Chondrocyte (in vitro differentiated cells): ENCODE results near the gene SPOCK3. TPM values are rescaled to one million over a fixed set of nuclear protein-coding genes. Genes with fewer than 3 reads are reported as not detected.

ENCODE experiments used
- DNase-seq: peaks from one replicate; pipeline ENCODE4 v3.0.0; 2021; ENCODE audit warnings: mixed read lengths, low spot score
- H3K27ac Mint-ChIP-seq: one replicate; pipeline ENCODE4 v1.8.0; 2021; ENCODE audit warnings: mild to moderate bottlenecking, moderate library complexity, mixed read lengths; ENCODE audit not compliant: unreplicated experiment
- H3K27me3 Mint-ChIP-seq: 2 replicates; pipeline ENCODE4 v1.8.0; 2021; ENCODE audit warnings: low read depth, mixed read lengths
- H3K36me3 Mint-ChIP-seq: 2 replicates; pipeline ENCODE4 v1.8.0; 2021; ENCODE audit warnings: low read depth, mixed read lengths
- H3K4me1 Mint-ChIP-seq: 2 replicates; pipeline ENCODE4 v1.8.0; 2021; ENCODE audit warnings: low read depth, mild to moderate bottlenecking, mixed read lengths
- H3K4me3 Mint-ChIP-seq: one replicate; pipeline ENCODE4 v1.8.0; 2021; ENCODE audit warnings: mild to moderate bottlenecking, moderate library complexity, mixed read lengths; ENCODE audit not compliant: unreplicated experiment
- H3K9me3 Mint-ChIP-seq: 2 replicates; pipeline ENCODE4 v1.8.0; 2021; ENCODE audit warnings: low read depth, mixed read lengths
- total RNA-seq: library from RNA; stranded (reverse); gene quantifications from 3 replicates; pipeline ENCODE4 v1.2.1, GENCODE V29; 2021
- TF ChIP-seq, protein P1 (sequence below): fragments of 200-600 bp; sonication (generic); IDR thresholded peaks from 2 replicates; pipeline ENCODE4 v1.5.0; 2021; ENCODE audit warnings: antibody characterized with exemption, mild to moderate bottlenecking, moderate library complexity

Gene SPOCK3
- total RNA-seq, 1 donor from 2014 or later, result not detected

DNA sequence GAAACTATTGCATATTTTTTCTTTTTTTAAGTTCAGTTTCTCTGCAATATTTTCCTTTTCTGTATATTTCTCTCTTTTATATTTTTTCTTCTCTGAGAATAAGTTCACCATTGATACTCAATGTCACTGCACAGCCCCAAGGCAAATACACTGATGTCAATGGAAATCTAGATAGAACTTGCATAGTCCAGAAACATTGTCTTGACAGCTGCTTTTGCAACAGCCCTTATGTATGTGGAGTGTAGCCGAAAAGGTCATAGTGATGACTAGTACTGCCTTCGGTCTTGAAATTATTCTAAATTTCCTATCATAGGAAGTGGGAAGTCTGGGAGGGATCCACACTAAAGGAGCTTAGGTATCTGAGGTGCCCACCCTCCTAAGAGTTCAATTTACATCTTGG is 150.0 kb downstream of the SPOCK3 start:
- H3K9me3 Mint-ChIP-seq, result no peaks in the 10 kb centered on the region
- H3K27ac Mint-ChIP-seq, result no peak overlapping the region
- H3K4me1 Mint-ChIP-seq, result no peaks in the 10 kb centered on the region
- H3K4me3 Mint-ChIP-seq, result no peak overlapping the region
- peaks cover 1% of the 10 kb centered on the region for H3K27me3 Mint-ChIP-seq
- no peak for DNase-seq
- no peaks in the 10 kb centered on the region for H3K36me3 Mint-ChIP-seq
- TF ChIP-seq, protein P1, sequence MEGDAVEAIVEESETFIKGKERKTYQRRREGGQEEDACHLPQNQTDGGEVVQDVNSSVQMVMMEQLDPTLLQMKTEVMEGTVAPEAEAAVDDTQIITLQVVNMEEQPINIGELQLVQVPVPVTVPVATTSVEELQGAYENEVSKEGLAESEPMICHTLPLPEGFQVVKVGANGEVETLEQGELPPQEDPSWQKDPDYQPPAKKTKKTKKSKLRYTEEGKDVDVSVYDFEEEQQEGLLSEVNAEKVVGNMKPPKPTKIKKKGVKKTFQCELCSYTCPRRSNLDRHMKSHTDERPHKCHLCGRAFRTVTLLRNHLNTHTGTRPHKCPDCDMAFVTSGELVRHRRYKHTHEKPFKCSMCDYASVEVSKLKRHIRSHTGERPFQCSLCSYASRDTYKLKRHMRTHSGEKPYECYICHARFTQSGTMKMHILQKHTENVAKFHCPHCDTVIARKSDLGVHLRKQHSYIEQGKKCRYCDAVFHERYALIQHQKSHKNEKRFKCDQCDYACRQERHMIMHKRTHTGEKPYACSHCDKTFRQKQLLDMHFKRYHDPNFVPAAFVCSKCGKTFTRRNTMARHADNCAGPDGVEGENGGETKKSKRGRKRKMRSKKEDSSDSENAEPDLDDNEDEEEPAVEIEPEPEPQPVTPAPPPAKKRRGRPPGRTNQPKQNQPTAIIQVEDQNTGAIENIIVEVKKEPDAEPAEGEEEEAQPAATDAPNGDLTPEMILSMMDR, result no peak

DNA sequence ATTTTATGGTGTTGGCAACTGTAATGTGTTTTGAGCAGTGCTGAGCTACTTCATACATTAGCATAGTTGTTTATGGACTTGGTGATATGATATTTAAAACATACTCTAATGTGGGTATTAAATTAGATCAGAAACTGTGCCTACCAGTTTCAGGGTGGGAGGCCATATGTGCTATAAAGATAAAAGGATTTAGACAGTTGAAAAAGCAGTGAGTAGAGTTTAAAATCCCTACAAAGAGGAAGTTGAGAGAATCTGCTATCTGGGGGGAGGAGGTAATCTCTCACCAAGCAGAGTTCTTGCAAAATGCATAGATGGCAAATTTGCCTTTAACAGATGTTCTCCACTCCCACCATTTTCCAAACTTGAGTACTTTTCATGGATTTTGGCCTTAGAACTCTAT is 154.5 kb downstream of the SPOCK3 start:
- H3K9me3 Mint-ChIP-seq, result no peaks in the 10 kb centered on the region
- no peaks in the 10 kb centered on the region for H3K4me1 Mint-ChIP-seq
- no peak for DNase-seq
- H3K36me3 Mint-ChIP-seq, result no peaks in the 10 kb centered on the region
- no peak overlapping the region for H3K27ac Mint-ChIP-seq
- H3K4me3 Mint-ChIP-seq, result no peak overlapping the region
- H3K27me3 Mint-ChIP-seq, result peaks cover 3% of the 10 kb centered on the region
- TF ChIP-seq, protein P1, result no peak

DNA sequence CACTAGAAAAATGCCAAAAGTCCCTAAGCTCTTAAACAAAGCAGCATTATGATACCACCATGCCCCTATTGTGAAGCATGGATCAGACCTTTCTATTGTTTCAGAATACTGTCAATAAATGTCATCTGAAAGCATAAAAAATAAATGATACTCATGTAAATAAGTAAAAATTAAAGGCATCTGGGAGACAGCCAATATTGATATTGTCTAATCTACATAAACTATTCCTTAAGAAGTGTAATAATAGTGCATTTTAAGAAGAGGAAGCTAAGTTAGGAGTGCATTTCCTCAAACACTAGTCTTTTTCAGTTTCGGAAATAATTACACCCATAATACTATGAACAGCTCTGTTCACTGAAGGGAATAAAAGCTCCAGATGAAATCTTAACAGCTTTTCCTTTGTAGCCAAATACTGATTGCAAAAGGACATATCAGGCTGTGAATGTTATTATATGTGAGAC is 181.6 kb downstream of the SPOCK3 start:
- no peak overlapping the region for H3K27ac Mint-ChIP-seq
- TF ChIP-seq, protein P1, result no peak
- H3K4me1 Mint-ChIP-seq, result no peaks in the 10 kb centered on the region
- no peak overlapping the region for H3K4me3 Mint-ChIP-seq
- H3K36me3 Mint-ChIP-seq, result no peaks in the 10 kb centered on the region
- no peak for DNase-seq
- no peaks in the 10 kb centered on the region for H3K9me3 Mint-ChIP-seq
- H3K27me3 Mint-ChIP-seq, result no peaks in the 10 kb centered on the region

DNA sequence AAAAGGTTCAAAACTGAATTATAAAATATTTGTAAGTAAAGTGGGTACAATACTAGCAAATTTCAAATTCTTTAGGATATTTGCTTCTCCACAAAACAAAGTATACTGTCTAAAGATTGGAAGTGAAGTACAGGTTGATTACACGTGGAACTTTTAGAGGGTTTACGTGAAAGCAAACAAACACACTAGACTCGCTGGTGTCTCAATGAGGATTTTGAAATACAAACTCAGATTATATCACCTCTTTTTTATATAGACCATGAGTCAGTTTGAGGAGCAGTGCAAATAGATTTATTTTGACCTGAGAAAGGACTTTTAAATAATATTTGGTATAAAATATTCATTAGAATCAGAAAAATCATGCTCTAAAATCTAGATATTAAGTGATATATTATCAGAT is 185.0 kb downstream of the SPOCK3 start:
- H3K27ac Mint-ChIP-seq, result no peak overlapping the region

DNA sequence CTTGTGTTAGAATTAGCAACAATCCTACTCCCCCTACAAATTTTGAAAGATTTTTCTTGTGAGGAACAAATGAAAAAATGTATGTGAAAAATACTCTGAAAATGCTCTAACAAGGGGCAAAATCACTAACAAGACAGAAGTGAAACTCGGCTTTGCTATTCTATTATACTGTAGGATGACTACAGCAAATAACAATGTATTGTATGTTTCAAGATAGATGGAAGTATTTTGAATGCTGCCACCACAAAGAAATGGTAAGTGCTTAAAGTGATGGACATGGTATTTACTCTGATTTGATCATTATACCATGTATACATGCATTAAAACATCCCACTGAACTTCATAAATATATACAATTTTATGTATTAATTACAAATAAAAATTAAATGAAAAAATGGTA is 192.8 kb downstream of the SPOCK3 start:
- TF ChIP-seq, protein P1, result no peak
- Mint-ChIP-seq H3K4me3 (no peak overlapping the region), H3K27ac (no peak overlapping the region), H3K4me1 (no peaks in the 10 kb centered on the region), H3K36me3 (no peaks in the 10 kb centered on the region), H3K27me3 (peaks cover 11% of the 10 kb centered on the region), H3K9me3 (no peaks in the 10 kb centered on the region)
- DNase-seq, result no peak

More for the DNA sequence above, 185.0 kb downstream of the SPOCK3 start:
- Mint-ChIP-seq H3K36me3 (no peaks in the 10 kb centered on the region), H3K4me3 (no peak overlapping the region), H3K4me1 (no peaks in the 10 kb centered on the region), H3K27me3 (peaks cover 6% of the 10 kb centered on the region), H3K9me3 (no peaks in the 10 kb centered on the region)
- TF ChIP-seq, protein P1, result no peak
- no peak for DNase-seq
